Osteoblast (primary cell): ENCODE data around the gene INPP5F. TPM values are rescaled to one million over a fixed set of nuclear protein-coding genes. Genes with fewer than 3 reads are reported as not detected.

ENCODE experiments used
- DNase-seq: peaks from one replicate; pipeline ENCODE4 v3.0.0; 2011; ENCODE audit warnings: low spot score, mixed read lengths; ENCODE audit not compliant: insufficient read length; ENCODE audit errors: missing footprints
- H2AFZ ChIP-seq: 2 replicates; pipeline ENCODE4 v1.6.0; 2011; ENCODE audit warnings: mild to moderate bottlenecking, low read length
- H3K27ac ChIP-seq: 2 replicates; pipeline ENCODE4 v1.5.1; 2011; ENCODE audit warnings: mild to moderate bottlenecking, low read depth, low read length, moderate library complexity
- H3K27me3 ChIP-seq: 2 replicates; pipeline ENCODE4 v1.6.0; 2012; ENCODE audit warnings: mild to moderate bottlenecking, control low read depth, inconsistent platforms, low read length, moderate library complexity; ENCODE audit not compliant: insufficient read depth
- H3K36me3 ChIP-seq: 2 replicates; pipeline ENCODE4 v1.5.1; 2011; ENCODE audit warnings: mild to moderate bottlenecking, low read length, control low read depth, moderate library complexity; ENCODE audit not compliant: insufficient read depth
- H3K4me1 ChIP-seq: 2 replicates; pipeline ENCODE4 v1.5.1; 2011; ENCODE audit warnings: mild to moderate bottlenecking, low read length, control low read depth, moderate library complexity; ENCODE audit not compliant: insufficient read depth
- H3K4me2 ChIP-seq: 2 replicates; pipeline ENCODE4 v1.6.0; 2011; ENCODE audit warnings: mild to moderate bottlenecking, low read length; ENCODE audit not compliant: insufficient read depth
- H3K4me3 ChIP-seq: fragments of 200-600 bp; sonication (generic); 3 replicates; pipeline ENCODE4 v1.5.1; 2012; ENCODE audit warnings: mild to moderate bottlenecking, low read length, inconsistent platforms; ENCODE audit not compliant: insufficient read depth
- H3K79me2 ChIP-seq: 2 replicates; pipeline ENCODE4 v1.6.0; 2012; ENCODE audit warnings: mild to moderate bottlenecking, low read length, control low read depth, inconsistent platforms; ENCODE audit not compliant: insufficient read depth
- H3K9me3 ChIP-seq: 2 replicates; pipeline ENCODE4 v1.5.1; 2011; ENCODE audit warnings: low read depth, low read length, control low read depth
- H4K20me1 ChIP-seq: 2 replicates; pipeline ENCODE4 v1.6.0; 2012; ENCODE audit warnings: mild to moderate bottlenecking, low read length, control low read depth; ENCODE audit not compliant: insufficient read depth
- total RNA-seq: library from RNA; depleted of rRNA; stranded (reverse); fragments of >200 nt; gene quantifications from 2 replicates; pipeline ENCODE4 v1.2.3, GENCODE V29; 2012
- TF ChIP-seq, protein P1 (sequence below): IDR thresholded peaks from 2 replicates; pipeline ENCODE4 v1.5.1; 2011; ENCODE audit warnings: mild to moderate bottlenecking, low read depth, low read length, moderate library complexity; ENCODE audit errors: extremely low read depth

The INPP5F gene, protein sequence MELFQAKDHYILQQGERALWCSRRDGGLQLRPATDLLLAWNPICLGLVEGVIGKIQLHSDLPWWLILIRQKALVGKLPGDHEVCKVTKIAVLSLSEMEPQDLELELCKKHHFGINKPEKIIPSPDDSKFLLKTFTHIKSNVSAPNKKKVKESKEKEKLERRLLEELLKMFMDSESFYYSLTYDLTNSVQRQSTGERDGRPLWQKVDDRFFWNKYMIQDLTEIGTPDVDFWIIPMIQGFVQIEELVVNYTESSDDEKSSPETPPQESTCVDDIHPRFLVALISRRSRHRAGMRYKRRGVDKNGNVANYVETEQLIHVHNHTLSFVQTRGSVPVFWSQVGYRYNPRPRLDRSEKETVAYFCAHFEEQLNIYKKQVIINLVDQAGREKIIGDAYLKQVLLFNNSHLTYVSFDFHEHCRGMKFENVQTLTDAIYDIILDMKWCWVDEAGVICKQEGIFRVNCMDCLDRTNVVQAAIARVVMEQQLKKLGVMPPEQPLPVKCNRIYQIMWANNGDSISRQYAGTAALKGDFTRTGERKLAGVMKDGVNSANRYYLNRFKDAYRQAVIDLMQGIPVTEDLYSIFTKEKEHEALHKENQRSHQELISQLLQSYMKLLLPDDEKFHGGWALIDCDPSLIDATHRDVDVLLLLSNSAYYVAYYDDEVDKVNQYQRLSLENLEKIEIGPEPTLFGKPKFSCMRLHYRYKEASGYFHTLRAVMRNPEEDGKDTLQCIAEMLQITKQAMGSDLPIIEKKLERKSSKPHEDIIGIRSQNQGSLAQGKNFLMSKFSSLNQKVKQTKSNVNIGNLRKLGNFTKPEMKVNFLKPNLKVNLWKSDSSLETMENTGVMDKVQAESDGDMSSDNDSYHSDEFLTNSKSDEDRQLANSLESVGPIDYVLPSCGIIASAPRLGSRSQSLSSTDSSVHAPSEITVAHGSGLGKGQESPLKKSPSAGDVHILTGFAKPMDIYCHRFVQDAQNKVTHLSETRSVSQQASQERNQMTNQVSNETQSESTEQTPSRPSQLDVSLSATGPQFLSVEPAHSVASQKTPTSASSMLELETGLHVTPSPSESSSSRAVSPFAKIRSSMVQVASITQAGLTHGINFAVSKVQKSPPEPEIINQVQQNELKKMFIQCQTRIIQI
- total RNA-seq = 10.9 and 11.2 TPM in 2 replicates

DNA sequence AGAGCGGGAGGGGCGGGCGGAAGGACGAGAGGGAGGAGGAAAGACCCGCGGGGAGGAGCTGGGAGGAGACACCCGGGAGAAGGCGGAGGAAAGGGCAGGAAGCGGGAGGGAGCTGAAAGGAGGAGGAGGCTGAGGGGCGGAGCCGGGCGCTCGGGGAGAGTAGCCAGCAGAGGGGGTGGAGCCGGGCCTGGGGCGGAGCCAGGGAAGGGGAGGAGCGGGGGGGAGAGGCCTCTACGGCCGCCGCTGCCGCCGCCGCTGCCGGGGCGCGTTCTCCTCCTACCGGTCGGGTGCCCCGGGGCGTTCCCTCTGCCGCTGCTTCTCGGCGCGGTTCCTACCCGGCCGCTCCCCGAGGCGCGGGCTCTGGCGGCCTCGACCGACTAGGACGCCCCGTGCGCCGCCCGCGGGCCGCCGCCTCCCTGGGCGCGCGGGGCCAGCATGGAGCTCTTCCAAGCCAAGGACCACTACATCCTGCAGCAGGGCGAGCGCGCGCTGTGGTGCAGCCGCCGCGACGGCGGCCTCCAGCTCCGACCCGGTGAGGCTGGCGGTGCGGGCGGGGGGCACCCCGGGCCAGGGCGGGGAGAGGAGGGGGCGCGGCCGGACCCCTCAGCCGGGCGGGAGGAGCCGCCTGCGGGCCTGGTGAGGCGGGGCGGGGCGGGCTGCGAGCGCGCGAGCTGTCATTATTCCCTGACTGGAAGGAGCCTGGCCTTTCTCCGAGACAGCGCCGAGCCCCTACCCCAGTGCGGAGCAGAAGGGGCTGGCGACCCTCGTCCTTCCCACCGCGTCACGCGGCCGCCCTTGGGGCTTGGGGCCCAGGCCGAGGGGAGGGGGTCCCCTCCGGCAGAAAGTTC is at the start of gene INPP5F:
Gene INPP5F (plus strand): TSS at position 223 of the 848 bp plus-strand sequence. CDS start 213 bp downstream, at position 436.
- DNase-seq = peak; percentile 100
- TF ChIP-seq, protein P1, sequence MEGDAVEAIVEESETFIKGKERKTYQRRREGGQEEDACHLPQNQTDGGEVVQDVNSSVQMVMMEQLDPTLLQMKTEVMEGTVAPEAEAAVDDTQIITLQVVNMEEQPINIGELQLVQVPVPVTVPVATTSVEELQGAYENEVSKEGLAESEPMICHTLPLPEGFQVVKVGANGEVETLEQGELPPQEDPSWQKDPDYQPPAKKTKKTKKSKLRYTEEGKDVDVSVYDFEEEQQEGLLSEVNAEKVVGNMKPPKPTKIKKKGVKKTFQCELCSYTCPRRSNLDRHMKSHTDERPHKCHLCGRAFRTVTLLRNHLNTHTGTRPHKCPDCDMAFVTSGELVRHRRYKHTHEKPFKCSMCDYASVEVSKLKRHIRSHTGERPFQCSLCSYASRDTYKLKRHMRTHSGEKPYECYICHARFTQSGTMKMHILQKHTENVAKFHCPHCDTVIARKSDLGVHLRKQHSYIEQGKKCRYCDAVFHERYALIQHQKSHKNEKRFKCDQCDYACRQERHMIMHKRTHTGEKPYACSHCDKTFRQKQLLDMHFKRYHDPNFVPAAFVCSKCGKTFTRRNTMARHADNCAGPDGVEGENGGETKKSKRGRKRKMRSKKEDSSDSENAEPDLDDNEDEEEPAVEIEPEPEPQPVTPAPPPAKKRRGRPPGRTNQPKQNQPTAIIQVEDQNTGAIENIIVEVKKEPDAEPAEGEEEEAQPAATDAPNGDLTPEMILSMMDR = no peak
- Histone ChIP-seq H3K27ac (peak within 1 kb of the TSS; percentile 79), H3K79me2 (peaks cover 17% of the 10 kb centered on the region), H3K36me3 (no peaks in the 10 kb centered on the region), H3K9me3 (no peaks in the 10 kb centered on the region), H2AFZ (peak within 1 kb of the TSS; percentile 92), H3K4me1 (peaks cover 11% of the 10 kb centered on the region), H3K27me3 (no peaks in the 10 kb centered on the region), H3K4me2 (peak within 1 kb of the TSS; percentile 95), H4K20me1 (no peaks in the 10 kb centered on the region), H3K4me3 (peak within 1 kb of the TSS; percentile 85)

DNA sequence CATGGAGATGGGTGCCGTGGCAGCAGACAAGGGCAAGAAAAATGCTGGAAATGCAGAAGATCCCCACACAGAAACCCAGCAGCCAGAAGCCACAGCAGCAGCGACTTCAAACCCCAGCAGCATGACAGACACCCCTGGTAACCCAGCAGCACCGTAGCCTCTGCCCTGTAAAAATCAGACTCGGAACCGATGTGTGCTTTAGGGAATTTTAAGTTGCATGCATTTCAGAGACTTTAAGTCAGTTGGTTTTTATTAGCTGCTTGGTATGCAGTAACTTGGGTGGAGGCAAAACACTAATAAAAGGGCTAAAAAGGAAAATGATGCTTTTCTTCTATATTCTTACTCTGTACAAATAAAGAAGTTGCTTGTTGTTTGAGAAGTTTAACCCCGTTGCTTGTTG is 48.7 kb upstream of the INPP5F start:
- H3K4me1 ChIP-seq = peaks cover 41% of the 10 kb centered on the region

DNA sequence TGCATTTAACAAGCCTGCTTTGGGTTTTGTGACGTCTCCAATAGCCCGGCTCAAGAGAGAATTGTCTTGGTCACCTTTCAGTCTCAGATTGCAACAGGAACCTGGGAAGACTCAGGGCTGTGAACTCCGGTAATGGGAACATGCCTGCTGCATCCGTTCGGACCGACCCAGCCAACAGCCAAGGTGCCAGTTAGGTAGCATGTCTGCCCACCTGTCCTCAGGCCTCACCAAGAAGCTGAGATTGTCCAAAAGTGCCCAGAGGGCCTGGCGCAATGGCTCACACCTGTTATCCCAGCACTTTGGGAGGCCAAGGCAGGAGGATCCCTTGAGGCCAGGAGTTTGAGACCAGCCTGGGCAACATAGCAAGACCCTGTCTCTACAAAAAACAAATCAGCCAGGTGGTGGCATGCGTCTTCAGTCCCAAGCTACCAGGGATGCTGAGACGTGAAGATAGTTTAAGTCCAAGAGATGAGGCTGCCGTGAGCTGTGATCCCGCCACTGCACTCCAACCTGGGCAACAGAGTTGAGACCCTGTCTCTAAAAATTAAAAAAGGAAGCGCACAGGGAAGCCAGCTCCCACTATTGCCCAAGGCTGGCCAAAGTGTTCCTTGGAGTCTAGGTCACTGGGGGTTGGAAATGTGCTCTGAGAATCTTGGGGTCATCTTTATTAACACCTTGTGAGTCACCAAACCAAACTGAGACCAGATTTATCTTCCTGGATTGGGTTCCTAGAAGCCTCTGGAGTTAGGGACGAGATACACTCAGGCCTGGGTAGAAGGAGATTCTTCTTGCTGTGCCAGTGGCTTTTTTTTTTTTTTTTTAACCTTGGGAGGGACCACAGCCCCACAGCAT is 47.7 kb upstream of the INPP5F start:
- TF ChIP-seq, protein P1 = no peak
- no peak overlapping the region for H3K4me2 ChIP-seq
- H2AFZ ChIP-seq = no peak overlapping the region
- no peaks in the 10 kb centered on the region for H3K27me3 ChIP-seq
- H3K36me3 ChIP-seq = peaks cover 41% of the 10 kb centered on the region
- H3K4me3 ChIP-seq = no peak overlapping the region
- H3K27ac ChIP-seq = peak overlapping the region; percentile 74
- peaks cover 46% of the 10 kb centered on the region for H3K4me1 ChIP-seq
- no peaks in the 10 kb centered on the region for H3K9me3 ChIP-seq
- H4K20me1 ChIP-seq = peaks cover 19% of the 10 kb centered on the region
- H3K79me2 ChIP-seq = peaks cover 19% of the 10 kb centered on the region
- DNase-seq = no peak

More for the DNA sequence above, 48.7 kb upstream of the INPP5F start:
- Histone ChIP-seq H3K27me3 (no peaks in the 10 kb centered on the region), H4K20me1 (peaks cover 29% of the 10 kb centered on the region), H3K36me3 (peaks cover 50% of the 10 kb centered on the region), H2AFZ (no peak overlapping the region), H3K79me2 (peaks cover 29% of the 10 kb centered on the region), H3K27ac (no peak overlapping the region), H3K9me3 (no peaks in the 10 kb centered on the region), H3K4me2 (no peak overlapping the region), H3K4me3 (no peak overlapping the region)
- TF ChIP-seq, protein P1 = no peak
- DNase-seq = no peak
